DOHH2 (cell line): ENCODE measurements around the gene RHBDF2.

ENCODE experiments used
- H3F3A ChIP-seq: fragments of 200-600 bp; sonication (generic), shearing (Covaris generic); 2 replicates; pipeline ENCODE4 v1.6.0; 2016; ENCODE audit warnings: antibody characterized with exemption, mild to moderate bottlenecking; ENCODE audit not compliant: control insufficient read depth, insufficient read depth
- H3K27ac ChIP-seq: fragments of 200-600 bp; sonication (generic); 2 replicates; pipeline ENCODE4 v1.5.1; 2014; ENCODE audit warnings: low read depth, mild to moderate bottlenecking, low read length, moderate library complexity
- H3K27me3 ChIP-seq: fragments of 200-600 bp; sonication (generic); 2 replicates; pipeline ENCODE4 v1.6.1; 2014; ENCODE audit warnings: mild to moderate bottlenecking, low read length, mixed read lengths; ENCODE audit not compliant: control insufficient read depth
- H3K36me3 ChIP-seq: fragments of 200-600 bp; sonication (generic); 2 replicates; pipeline ENCODE4 v1.6.1; 2014; ENCODE audit warnings: mild to moderate bottlenecking, low read length, moderate library complexity, mixed read lengths; ENCODE audit not compliant: control insufficient read depth
- H3K4me1 ChIP-seq: fragments of 200-600 bp; sonication (generic); 2 replicates; pipeline ENCODE4 v1.6.1; 2014; ENCODE audit warnings: mild to moderate bottlenecking, low read length, mixed read lengths; ENCODE audit not compliant: control insufficient read depth
- H3K4me2 ChIP-seq: fragments of 200-600 bp; sonication (generic); 2 replicates; pipeline ENCODE4 v1.6.0; 2014; ENCODE audit warnings: mild to moderate bottlenecking, low read length, moderate library complexity
- H3K4me3 ChIP-seq: fragments of 200-600 bp; sonication (generic); 2 replicates; pipeline ENCODE4 v1.5.1; 2014; ENCODE audit warnings: mild to moderate bottlenecking, low read length, mixed read lengths
- H3K79me2 ChIP-seq: fragments of 200-600 bp; sonication (generic); 2 replicates; pipeline ENCODE4 v1.6.1; 2014; ENCODE audit warnings: mild to moderate bottlenecking, low read length, mixed read lengths; ENCODE audit not compliant: control insufficient read depth
- H3K9me2 ChIP-seq: fragments of 200-600 bp; sonication (generic); replicated peaks from 2 replicates; pipeline ENCODE4 v1.6.1; 2014; ENCODE audit warnings: mild to moderate bottlenecking, low read length, mixed read lengths; ENCODE audit not compliant: control insufficient read depth
- H3K9me3 ChIP-seq: fragments of 200-600 bp; sonication (generic); 2 replicates; pipeline ENCODE4 v1.6.1; 2014; ENCODE audit warnings: antibody characterized with exemption, low read length, mixed read lengths; ENCODE audit not compliant: control insufficient read depth, insufficient read depth
- H4K20me1 ChIP-seq: fragments of 200-600 bp; sonication (generic); 2 replicates; pipeline ENCODE4 v1.6.0; 2014; ENCODE audit warnings: low read depth, mild to moderate bottlenecking, antibody characterized with exemption, low read length, moderate library complexity; ENCODE audit not compliant: control insufficient read depth, insufficient read depth
- CTCF ChIP-seq: fragments of 200-600 bp; sonication (generic); IDR thresholded peaks from one replicate; pipeline ENCODE4 v1.5.1; 2014; ENCODE audit warnings: antibody characterized with exemption, mild to moderate bottlenecking, low read depth, low read length; ENCODE audit not compliant: poor library complexity, severe bottlenecking
- EZH2phosphoT487 ChIP-seq: fragments of 200-600 bp; sonication (generic); IDR thresholded peaks from 2 replicates; pipeline ENCODE4 v1.6.1; 2017; ENCODE audit warnings: borderline replicate concordance, mild to moderate bottlenecking, antibody characterized with exemption, low read length, moderate library complexity, mixed read lengths

Gene RHBDF2

GRCh38 chr17:76546556-76547182, 45.4 kb upstream of the RHBDF2 start:
- H3K27ac ChIP-seq = no peak overlapping the region
- TF ChIP-seq CTCF = no peak
- no peak for TF ChIP-seq EZH2phosphoT487

GRCh38 chr17:76545918-76546555, 44.8 kb upstream of the RHBDF2 start:
- Histone ChIP-seq H3K9me2 (no peaks in the 10 kb centered on the region), H3K4me3 (no peak overlapping the region), H3K4me1 (peaks cover 13% of the 10 kb centered on the region), H3K4me2 (no peak overlapping the region), H4K20me1 (no peaks in the 10 kb centered on the region), H3K9me3 (no peaks in the 10 kb centered on the region), H3K27me3 (peaks cover 34% of the 10 kb centered on the region), H3K36me3 (no peaks in the 10 kb centered on the region), H3K79me2 (no peaks in the 10 kb centered on the region), H3F3A (no peaks in the 10 kb centered on the region), H3K27ac (no peak overlapping the region)
- no peak for TF ChIP-seq CTCF
- TF ChIP-seq EZH2phosphoT487 = no peak

More at GRCh38 chr17:76546556-76547182, 45.4 kb upstream of the RHBDF2 start:
- H4K20me1 ChIP-seq = no peaks in the 10 kb centered on the region
- H3K4me1 ChIP-seq = peaks cover 10% of the 10 kb centered on the region
- H3K9me3 ChIP-seq = no peaks in the 10 kb centered on the region
- no peaks in the 10 kb centered on the region for H3K79me2 ChIP-seq
- H3K4me3 ChIP-seq = no peak overlapping the region
- no peak overlapping the region for H3K4me2 ChIP-seq
- no peaks in the 10 kb centered on the region for H3F3A ChIP-seq
- peaks cover 35% of the 10 kb centered on the region for H3K27me3 ChIP-seq
- no peaks in the 10 kb centered on the region for H3K9me2 ChIP-seq
- H3K36me3 ChIP-seq = no peaks in the 10 kb centered on the region

- TF ChIP-seq EZH2phosphoT487 (no peak), CTCF (no peak)
- H3K4me2 ChIP-seq = no peak overlapping the region
- peaks cover 34% of the 10 kb centered on the region for H3K27me3 ChIP-seq
- no peaks in the 10 kb centered on the region for H4K20me1 ChIP-seq
- H3K9me3 ChIP-seq = no peaks in the 10 kb centered on the region
- H3K9me2 ChIP-seq = no peaks in the 10 kb centered on the region
- H3K36me3 ChIP-seq = no peaks in the 10 kb centered on the region
- peaks cover 20% of the 10 kb centered on the region for H3K4me1 ChIP-seq
- H3K4me3 ChIP-seq = no peak overlapping the region
- H3K27ac ChIP-seq = no peak overlapping the region
- no peaks in the 10 kb centered on the region for H3F3A ChIP-seq
- H3K79me2 ChIP-seq = no peaks in the 10 kb centered on the region
These were observed 43.5 kb upstream of the RHBDF2 start for GRCh38 chr17:76544546-76545365.
